K562 (cell line): ENCODE results near the gene TOMT. TPM values are rescaled to one million over a fixed set of nuclear protein-coding genes. Genes with fewer than 3 reads are reported as not detected.
A peak's percentile ranks its signal among the peaks of the same experiment; 100 is the strongest.

Experiments
- NFYB ChIP-seq: IDR thresholded peaks from 2 replicates; pipeline ENCODE4 v1.6.1; 2011; ENCODE audit warnings: mild to moderate bottlenecking, moderate library complexity; ENCODE audit not compliant: insufficient read length; ENCODE audit errors: extremely low read depth
- polyA plus RNA-seq, 8 experiments: library from polyadenylated mRNA; depleted of rRNA in 4 of 8; stranded (reverse) in 5 of 8; unstranded in 3 of 8; fragments of >200 nt; fragmentation: Nextera tagmentation in 2 of 8; fragmentation: Illumina TruSeq in 1 of 8; extraction: Ambion mirVana in 2 of 8; extraction: Trizol in 1 of 8; gene quantifications; 2 replicates each; pipeline versions ENCODE4 v1.2.1 to v1.2.3, GENCODE V29; 2011 to 2014; ENCODE audit warnings: inconsistent platforms in 1 of 8, missing spikeins in 1 of 8
- total RNA-seq, 7 experiments: library from RNA; depleted of rRNA in 6 of 7; stranded (reverse); fragments of >200 nt in 6 of 7; fragmentation: Illumina TruSeq in 2 of 7; extraction: Trizol in 2 of 7; gene quantifications; 2 replicates each; pipeline versions ENCODE4 v1.2.1 to v1.2.3, GENCODE V29; 2011 to 2021; ENCODE audit warnings: low replicate concordance in 1 of 7
- TF ChIP-seq, protein P1 (sequence below): fragments of 450-650 bp; IDR thresholded peaks from 2 replicates; pipeline ENCODE4 v1.6.1; 2016; ENCODE audit warnings: mild to moderate bottlenecking, moderate library complexity
- TF ChIP-seq, protein P2 (sequence below): fragments of 200-600 bp; sonication (generic); IDR thresholded peaks from one replicate; pipeline ENCODE4 v1.6.1; 2012; ENCODE audit warnings: mild to moderate bottlenecking, low read depth, low read length, inconsistent platforms

Gene TOMT
- total and polyA plus RNA-seq, 9 of the 15 experiments (the other 6 are each of a cell fraction or from before 2014, with no cell fraction given): not detected

GRCh38 chr11:72102946-72103753 lies 2.6 kb upstream of the TOMT start, which contains the start of gene LAMTOR1 (continued):
- TF ChIP-seq, protein P1, sequence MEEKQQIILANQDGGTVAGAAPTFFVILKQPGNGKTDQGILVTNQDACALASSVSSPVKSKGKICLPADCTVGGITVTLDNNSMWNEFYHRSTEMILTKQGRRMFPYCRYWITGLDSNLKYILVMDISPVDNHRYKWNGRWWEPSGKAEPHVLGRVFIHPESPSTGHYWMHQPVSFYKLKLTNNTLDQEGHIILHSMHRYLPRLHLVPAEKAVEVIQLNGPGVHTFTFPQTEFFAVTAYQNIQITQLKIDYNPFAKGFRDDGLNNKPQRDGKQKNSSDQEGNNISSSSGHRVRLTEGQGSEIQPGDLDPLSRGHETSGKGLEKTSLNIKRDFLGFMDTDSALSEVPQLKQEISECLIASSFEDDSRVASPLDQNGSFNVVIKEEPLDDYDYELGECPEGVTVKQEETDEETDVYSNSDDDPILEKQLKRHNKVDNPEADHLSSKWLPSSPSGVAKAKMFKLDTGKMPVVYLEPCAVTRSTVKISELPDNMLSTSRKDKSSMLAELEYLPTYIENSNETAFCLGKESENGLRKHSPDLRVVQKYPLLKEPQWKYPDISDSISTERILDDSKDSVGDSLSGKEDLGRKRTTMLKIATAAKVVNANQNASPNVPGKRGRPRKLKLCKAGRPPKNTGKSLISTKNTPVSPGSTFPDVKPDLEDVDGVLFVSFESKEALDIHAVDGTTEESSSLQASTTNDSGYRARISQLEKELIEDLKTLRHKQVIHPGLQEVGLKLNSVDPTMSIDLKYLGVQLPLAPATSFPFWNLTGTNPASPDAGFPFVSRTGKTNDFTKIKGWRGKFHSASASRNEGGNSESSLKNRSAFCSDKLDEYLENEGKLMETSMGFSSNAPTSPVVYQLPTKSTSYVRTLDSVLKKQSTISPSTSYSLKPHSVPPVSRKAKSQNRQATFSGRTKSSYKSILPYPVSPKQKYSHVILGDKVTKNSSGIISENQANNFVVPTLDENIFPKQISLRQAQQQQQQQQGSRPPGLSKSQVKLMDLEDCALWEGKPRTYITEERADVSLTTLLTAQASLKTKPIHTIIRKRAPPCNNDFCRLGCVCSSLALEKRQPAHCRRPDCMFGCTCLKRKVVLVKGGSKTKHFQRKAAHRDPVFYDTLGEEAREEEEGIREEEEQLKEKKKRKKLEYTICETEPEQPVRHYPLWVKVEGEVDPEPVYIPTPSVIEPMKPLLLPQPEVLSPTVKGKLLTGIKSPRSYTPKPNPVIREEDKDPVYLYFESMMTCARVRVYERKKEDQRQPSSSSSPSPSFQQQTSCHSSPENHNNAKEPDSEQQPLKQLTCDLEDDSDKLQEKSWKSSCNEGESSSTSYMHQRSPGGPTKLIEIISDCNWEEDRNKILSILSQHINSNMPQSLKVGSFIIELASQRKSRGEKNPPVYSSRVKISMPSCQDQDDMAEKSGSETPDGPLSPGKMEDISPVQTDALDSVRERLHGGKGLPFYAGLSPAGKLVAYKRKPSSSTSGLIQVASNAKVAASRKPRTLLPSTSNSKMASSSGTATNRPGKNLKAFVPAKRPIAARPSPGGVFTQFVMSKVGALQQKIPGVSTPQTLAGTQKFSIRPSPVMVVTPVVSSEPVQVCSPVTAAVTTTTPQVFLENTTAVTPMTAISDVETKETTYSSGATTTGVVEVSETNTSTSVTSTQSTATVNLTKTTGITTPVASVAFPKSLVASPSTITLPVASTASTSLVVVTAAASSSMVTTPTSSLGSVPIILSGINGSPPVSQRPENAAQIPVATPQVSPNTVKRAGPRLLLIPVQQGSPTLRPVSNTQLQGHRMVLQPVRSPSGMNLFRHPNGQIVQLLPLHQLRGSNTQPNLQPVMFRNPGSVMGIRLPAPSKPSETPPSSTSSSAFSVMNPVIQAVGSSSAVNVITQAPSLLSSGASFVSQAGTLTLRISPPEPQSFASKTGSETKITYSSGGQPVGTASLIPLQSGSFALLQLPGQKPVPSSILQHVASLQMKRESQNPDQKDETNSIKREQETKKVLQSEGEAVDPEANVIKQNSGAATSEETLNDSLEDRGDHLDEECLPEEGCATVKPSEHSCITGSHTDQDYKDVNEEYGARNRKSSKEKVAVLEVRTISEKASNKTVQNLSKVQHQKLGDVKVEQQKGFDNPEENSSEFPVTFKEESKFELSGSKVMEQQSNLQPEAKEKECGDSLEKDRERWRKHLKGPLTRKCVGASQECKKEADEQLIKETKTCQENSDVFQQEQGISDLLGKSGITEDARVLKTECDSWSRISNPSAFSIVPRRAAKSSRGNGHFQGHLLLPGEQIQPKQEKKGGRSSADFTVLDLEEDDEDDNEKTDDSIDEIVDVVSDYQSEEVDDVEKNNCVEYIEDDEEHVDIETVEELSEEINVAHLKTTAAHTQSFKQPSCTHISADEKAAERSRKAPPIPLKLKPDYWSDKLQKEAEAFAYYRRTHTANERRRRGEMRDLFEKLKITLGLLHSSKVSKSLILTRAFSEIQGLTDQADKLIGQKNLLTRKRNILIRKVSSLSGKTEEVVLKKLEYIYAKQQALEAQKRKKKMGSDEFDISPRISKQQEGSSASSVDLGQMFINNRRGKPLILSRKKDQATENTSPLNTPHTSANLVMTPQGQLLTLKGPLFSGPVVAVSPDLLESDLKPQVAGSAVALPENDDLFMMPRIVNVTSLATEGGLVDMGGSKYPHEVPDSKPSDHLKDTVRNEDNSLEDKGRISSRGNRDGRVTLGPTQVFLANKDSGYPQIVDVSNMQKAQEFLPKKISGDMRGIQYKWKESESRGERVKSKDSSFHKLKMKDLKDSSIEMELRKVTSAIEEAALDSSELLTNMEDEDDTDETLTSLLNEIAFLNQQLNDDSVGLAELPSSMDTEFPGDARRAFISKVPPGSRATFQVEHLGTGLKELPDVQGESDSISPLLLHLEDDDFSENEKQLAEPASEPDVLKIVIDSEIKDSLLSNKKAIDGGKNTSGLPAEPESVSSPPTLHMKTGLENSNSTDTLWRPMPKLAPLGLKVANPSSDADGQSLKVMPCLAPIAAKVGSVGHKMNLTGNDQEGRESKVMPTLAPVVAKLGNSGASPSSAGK: peak; percentile 98
- TF ChIP-seq NFYB: peak; percentile 48
- TF ChIP-seq, protein P2, sequence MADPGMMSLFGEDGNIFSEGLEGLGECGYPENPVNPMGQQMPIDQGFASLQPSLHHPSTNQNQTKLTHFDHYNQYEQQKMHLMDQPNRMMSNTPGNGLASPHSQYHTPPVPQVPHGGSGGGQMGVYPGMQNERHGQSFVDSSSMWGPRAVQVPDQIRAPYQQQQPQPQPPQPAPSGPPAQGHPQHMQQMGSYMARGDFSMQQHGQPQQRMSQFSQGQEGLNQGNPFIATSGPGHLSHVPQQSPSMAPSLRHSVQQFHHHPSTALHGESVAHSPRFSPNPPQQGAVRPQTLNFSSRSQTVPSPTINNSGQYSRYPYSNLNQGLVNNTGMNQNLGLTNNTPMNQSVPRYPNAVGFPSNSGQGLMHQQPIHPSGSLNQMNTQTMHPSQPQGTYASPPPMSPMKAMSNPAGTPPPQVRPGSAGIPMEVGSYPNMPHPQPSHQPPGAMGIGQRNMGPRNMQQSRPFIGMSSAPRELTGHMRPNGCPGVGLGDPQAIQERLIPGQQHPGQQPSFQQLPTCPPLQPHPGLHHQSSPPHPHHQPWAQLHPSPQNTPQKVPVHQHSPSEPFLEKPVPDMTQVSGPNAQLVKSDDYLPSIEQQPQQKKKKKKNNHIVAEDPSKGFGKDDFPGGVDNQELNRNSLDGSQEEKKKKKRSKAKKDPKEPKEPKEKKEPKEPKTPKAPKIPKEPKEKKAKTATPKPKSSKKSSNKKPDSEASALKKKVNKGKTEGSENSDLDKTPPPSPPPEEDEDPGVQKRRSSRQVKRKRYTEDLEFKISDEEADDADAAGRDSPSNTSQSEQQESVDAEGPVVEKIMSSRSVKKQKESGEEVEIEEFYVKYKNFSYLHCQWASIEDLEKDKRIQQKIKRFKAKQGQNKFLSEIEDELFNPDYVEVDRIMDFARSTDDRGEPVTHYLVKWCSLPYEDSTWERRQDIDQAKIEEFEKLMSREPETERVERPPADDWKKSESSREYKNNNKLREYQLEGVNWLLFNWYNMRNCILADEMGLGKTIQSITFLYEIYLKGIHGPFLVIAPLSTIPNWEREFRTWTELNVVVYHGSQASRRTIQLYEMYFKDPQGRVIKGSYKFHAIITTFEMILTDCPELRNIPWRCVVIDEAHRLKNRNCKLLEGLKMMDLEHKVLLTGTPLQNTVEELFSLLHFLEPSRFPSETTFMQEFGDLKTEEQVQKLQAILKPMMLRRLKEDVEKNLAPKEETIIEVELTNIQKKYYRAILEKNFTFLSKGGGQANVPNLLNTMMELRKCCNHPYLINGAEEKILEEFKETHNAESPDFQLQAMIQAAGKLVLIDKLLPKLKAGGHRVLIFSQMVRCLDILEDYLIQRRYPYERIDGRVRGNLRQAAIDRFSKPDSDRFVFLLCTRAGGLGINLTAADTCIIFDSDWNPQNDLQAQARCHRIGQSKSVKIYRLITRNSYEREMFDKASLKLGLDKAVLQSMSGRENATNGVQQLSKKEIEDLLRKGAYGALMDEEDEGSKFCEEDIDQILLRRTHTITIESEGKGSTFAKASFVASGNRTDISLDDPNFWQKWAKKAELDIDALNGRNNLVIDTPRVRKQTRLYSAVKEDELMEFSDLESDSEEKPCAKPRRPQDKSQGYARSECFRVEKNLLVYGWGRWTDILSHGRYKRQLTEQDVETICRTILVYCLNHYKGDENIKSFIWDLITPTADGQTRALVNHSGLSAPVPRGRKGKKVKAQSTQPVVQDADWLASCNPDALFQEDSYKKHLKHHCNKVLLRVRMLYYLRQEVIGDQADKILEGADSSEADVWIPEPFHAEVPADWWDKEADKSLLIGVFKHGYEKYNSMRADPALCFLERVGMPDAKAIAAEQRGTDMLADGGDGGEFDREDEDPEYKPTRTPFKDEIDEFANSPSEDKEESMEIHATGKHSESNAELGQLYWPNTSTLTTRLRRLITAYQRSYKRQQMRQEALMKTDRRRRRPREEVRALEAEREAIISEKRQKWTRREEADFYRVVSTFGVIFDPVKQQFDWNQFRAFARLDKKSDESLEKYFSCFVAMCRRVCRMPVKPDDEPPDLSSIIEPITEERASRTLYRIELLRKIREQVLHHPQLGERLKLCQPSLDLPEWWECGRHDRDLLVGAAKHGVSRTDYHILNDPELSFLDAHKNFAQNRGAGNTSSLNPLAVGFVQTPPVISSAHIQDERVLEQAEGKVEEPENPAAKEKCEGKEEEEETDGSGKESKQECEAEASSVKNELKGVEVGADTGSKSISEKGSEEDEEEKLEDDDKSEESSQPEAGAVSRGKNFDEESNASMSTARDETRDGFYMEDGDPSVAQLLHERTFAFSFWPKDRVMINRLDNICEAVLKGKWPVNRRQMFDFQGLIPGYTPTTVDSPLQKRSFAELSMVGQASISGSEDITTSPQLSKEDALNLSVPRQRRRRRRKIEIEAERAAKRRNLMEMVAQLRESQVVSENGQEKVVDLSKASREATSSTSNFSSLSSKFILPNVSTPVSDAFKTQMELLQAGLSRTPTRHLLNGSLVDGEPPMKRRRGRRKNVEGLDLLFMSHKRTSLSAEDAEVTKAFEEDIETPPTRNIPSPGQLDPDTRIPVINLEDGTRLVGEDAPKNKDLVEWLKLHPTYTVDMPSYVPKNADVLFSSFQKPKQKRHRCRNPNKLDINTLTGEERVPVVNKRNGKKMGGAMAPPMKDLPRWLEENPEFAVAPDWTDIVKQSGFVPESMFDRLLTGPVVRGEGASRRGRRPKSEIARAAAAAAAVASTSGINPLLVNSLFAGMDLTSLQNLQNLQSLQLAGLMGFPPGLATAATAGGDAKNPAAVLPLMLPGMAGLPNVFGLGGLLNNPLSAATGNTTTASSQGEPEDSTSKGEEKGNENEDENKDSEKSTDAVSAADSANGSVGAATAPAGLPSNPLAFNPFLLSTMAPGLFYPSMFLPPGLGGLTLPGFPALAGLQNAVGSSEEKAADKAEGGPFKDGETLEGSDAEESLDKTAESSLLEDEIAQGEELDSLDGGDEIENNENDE: no peak
